Measurements from ENCODE around the gene AADAT. TPM values are rescaled to one million over a fixed set of nuclear protein-coding genes. Genes with fewer than 3 reads are reported as not detected.

AADAT gene
- total and polyA plus RNA-seq, 12 donors: 0.76 to 7.7 (median 2.5) TPM

DNA sequence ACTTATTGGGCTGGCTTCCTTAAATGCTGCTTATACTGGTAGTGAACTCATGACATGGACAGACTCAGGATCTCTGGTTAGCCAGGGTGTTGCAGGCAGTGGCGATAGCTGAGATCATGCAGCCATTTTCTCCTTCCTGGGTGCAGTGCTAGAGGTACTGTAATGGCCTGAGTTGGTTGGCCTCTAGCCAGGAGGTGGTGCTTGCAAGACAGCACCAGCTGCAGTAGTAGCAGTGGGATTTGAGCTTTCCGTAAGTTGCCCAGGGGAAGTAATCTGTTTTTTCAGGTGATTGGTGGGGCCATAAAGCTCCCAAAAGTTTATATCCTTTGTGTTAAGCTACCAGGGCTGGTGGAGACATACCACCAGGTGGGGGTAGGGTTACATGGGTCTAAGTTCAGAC is 45.1 kb upstream of the AADAT start:
- no peak for DNase-seq
- H3K4me1 ChIP-seq (replicated peaks in 1 of 2): no peaks in the 10 kb centered on the region
- H3K27me3 ChIP-seq: no peaks in the 10 kb centered on the region
- intact Hi-C loops (cut with DNase I): loop anchor here in 1 of 2 donors (5.0 kb wide), 1 partner anchor 717 kb away; no protein-coding TSS in a partner anchor
- no peak overlapping the region for H3K27ac ChIP-seq
- no peaks in the 10 kb centered on the region for H3K9me3 ChIP-seq (replicated peaks in 1 of 3)
- 61 to 84% (median 80%) methylated on average over 2 of the region's 2 CpGs for WGBS, 4 donors
- no peaks in the 10 kb centered on the region for H3K36me3 ChIP-seq (replicated peaks in 1 of 2)
- H3K4me3 ChIP-seq: no peak overlapping the region
- TF ChIP-seq, protein P1, sequence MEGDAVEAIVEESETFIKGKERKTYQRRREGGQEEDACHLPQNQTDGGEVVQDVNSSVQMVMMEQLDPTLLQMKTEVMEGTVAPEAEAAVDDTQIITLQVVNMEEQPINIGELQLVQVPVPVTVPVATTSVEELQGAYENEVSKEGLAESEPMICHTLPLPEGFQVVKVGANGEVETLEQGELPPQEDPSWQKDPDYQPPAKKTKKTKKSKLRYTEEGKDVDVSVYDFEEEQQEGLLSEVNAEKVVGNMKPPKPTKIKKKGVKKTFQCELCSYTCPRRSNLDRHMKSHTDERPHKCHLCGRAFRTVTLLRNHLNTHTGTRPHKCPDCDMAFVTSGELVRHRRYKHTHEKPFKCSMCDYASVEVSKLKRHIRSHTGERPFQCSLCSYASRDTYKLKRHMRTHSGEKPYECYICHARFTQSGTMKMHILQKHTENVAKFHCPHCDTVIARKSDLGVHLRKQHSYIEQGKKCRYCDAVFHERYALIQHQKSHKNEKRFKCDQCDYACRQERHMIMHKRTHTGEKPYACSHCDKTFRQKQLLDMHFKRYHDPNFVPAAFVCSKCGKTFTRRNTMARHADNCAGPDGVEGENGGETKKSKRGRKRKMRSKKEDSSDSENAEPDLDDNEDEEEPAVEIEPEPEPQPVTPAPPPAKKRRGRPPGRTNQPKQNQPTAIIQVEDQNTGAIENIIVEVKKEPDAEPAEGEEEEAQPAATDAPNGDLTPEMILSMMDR (IDR thresholded peaks at IDR 0.05): no peak
- no peak for TF ChIP-seq POLR2A (IDR thresholded peaks at IDR 0.05)

DNA sequence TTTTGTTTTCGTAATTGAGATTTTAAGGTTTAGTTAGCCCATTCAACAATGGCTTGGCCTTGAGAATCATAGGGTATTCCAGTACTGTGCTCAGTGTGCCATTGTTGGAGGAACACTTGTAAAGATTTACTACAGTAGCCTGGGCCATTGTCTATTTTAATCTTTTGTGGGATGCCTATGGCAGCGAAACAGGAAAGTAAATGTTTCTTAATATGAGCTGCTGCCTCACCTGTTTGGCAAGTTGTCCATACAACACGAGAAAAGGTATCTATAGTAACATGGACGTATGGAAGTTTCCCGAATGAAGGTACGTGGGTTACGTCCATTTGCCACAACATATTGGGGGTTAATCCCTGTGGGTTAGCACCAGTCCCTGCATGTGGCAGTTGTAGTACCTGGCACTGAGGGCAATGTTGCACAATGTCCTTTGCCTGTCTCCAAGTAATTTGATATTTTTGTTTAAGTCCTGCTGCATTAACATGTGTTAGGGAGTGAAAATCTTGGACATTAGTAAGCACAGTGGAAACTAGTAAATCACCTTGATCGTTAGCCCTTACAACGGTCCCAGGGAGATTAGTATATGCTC is 38.6 kb upstream of the AADAT start:
- H3K4me1 ChIP-seq (replicated peaks in 1 of 2): no peaks in the 10 kb centered on the region
- H3K36me3 ChIP-seq (replicated peaks in 1 of 2): no peaks in the 10 kb centered on the region
- no peaks in the 10 kb centered on the region for H3K9me3 ChIP-seq (replicated peaks in 1 of 3)
- WGBS, 4 donors: 73 to 81% (median 75%) methylated on average over 9 of the region's 9 CpGs
- intact Hi-C loops (cut with DNase I): no loop called here
- no peak overlapping the region for H3K4me3 ChIP-seq
- H3K27me3 ChIP-seq: no peaks in the 10 kb centered on the region
- DNase-seq: no peak
- H3K27ac ChIP-seq: no peak overlapping the region
- TF ChIP-seq, protein P1 (IDR thresholded peaks at IDR 0.05): no peak
- TF ChIP-seq POLR2A (IDR thresholded peaks at IDR 0.05): no peak

DNA sequence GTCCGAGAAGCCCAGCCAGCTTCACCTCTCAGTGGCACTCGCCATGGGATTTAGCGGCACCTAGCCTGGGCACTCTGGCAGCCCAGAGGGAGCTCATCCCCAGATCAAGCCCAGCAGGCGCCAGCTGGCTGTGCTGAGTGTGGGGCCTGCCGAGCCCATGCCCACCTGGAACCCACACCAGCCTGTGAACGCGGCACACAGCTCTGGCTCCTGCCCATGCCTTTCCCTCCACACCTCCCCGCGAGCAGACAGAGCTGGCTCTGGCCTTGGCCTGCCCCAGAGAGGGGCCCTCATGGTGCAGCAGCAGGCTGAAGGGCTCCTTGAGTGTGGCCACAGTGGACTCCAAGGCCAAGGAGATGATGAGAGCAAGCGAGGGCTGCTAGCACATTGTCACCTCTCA is 38.0 kb upstream of the AADAT start:
- Histone ChIP-seq H3K4me1 (replicated peaks in 1 of 2) (no peaks in the 10 kb centered on the region), H3K27me3 (no peaks in the 10 kb centered on the region), H3K9me3 (replicated peaks in 1 of 3) (no peaks in the 10 kb centered on the region), H3K27ac (no peak overlapping the region), H3K36me3 (replicated peaks in 1 of 2) (no peaks in the 10 kb centered on the region), H3K4me3 (no peak overlapping the region)
- intact Hi-C loops (cut with DNase I): no loop called here
- TF ChIP-seq, protein P1 (IDR thresholded peaks at IDR 0.05): no peak
- no peak for TF ChIP-seq POLR2A (IDR thresholded peaks at IDR 0.05)
- 78 to 90% (median 88%) methylated on average over 6 to 10 of the region's 10 CpGs; no CpG with 5 or more reads in 1 of the 4 donors for WGBS, 4 donors
- DNase-seq: no peak

DNA sequence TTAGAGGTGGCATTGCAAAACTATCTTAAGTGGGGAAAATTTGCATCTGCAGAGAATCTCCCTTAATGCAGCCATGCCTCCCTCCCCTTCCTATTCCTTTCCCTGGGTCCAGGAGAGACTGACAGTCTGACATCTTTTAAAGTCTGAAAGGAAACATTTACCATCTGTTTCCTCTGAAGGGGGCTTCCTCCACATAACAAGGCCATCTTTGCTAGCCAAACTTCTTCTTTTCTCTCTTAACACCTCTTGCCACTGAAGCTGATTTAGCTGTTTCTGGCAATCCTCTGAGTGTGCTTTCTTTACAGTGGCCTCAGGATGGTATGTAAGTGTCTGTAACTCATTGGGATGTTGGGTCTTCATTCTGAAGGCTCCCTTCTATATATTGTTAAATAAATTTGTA is 34.6 kb upstream of the AADAT start:
- Histone ChIP-seq H3K4me1 (replicated peaks in 1 of 2) (no peaks in the 10 kb centered on the region), H3K9me3 (replicated peaks in 1 of 3) (no peaks in the 10 kb centered on the region), H3K27me3 (no peaks in the 10 kb centered on the region), H3K36me3 (replicated peaks in 1 of 2) (no peaks in the 10 kb centered on the region), H3K27ac (no peak overlapping the region), H3K4me3 (no peak overlapping the region)
- intact Hi-C loops (cut with DNase I): no loop called here
- DNase-seq: no peak
- TF ChIP-seq POLR2A (IDR thresholded peaks at IDR 0.05): no peak
- TF ChIP-seq, protein P1 (IDR thresholded peaks at IDR 0.05): no peak
